ENCODE results near the gene APLP2.

APLP2 gene

DNA sequence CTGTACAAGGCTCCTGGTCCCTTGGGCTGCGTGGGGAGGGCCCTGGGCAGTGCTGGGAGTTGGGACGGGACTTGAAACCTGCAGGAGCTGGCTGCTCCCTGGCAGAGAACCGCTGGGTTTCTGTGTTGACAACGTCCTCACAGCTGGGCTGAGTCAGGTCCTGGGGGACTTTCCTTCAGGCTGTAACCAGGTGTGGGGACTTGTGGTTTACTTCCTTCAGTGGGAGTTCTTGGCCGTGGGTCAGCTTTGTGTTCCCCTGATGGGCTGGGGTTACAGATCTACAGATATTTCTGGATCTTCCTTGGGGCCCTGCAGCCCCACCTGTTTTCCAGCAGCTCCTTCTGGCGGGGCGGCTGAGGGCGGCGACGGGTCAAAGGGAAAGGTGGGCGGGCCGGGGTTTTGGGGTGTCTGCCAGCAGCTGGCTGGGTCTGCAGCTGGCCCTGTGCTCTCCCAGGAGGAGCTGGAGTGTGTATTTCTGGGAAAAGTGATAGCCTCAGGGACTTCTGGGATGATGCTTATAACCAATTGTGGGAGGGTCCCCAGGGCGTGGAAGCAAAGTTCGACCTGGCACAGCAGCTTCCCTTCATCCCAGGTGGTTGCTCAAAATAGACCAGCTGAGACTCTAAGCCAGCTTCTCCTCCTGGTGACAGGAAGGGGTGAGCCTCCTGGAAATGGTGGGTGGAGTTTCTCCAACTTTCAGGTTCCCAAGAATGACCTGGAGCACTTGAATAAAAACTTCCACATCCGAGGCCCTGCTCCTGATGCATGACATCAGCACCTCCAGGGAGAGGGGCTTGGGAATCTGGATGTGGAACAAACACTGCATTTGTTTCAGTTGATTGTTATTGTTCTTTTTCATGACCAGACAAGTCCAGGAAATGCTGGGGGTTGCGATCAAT is 109.0 kb downstream of the APLP2 start:
- Histone ChIP-seq H3K4me1 (ENCODE audit: insufficient read depth, insufficient read length) (no peaks in the 10 kb centered on the region), H3K9me3 (ENCODE audit: insufficient read depth, low read length) (no peaks in the 10 kb centered on the region), H3K36me3 (ENCODE audit: insufficient read depth, insufficient read length, low read length) (no peaks in the 10 kb centered on the region), H3K9ac (ENCODE audit: insufficient read length, low read depth) (no peak overlapping the region), H3K4me3 (ENCODE audit: insufficient read length, low read depth) (no peak overlapping the region), H3K27me3 (ENCODE audit: insufficient read depth, insufficient read length) (no peaks in the 10 kb centered on the region)
- no peak for DNase-seq (ENCODE audit: low read depth, low spot score)
- TF ChIP-seq YY1 (IDR thresholded peaks at IDR 0.05; ENCODE audit: insufficient read depth, insufficient read length): no peak
- no peak for TF ChIP-seq ZNF274 (IDR thresholded peaks at IDR 0.05; ENCODE audit: low read depth, low read length)
- TF ChIP-seq SUZ12 (IDR thresholded peaks at IDR 0.05; ENCODE audit: extremely low read depth, insufficient read depth, insufficient read length): no peak

GRCh38 chr11:130179396-130180306 is 110.0 kb downstream of the APLP2 start:
- Histone ChIP-seq H3K4me1 (ENCODE audit: insufficient read depth, insufficient read length) (no peaks in the 10 kb centered on the region), H3K9ac (ENCODE audit: insufficient read length, low read depth) (no peak overlapping the region), H3K4me3 (ENCODE audit: insufficient read length, low read depth) (no peak overlapping the region), H3K9me3 (ENCODE audit: insufficient read depth, low read length) (no peaks in the 10 kb centered on the region), H3K27me3 (ENCODE audit: insufficient read depth, insufficient read length) (no peaks in the 10 kb centered on the region), H3K36me3 (ENCODE audit: insufficient read depth, insufficient read length, low read length) (no peaks in the 10 kb centered on the region)
- no peak for TF ChIP-seq SUZ12 (IDR thresholded peaks at IDR 0.05; ENCODE audit: extremely low read depth, insufficient read depth, insufficient read length)
- TF ChIP-seq ZNF274 (IDR thresholded peaks at IDR 0.05; ENCODE audit: low read depth, low read length): no peak
- no peak for TF ChIP-seq YY1 (IDR thresholded peaks at IDR 0.05; ENCODE audit: insufficient read depth, insufficient read length)
- no peak for DNase-seq (ENCODE audit: low read depth, low spot score)

DNA sequence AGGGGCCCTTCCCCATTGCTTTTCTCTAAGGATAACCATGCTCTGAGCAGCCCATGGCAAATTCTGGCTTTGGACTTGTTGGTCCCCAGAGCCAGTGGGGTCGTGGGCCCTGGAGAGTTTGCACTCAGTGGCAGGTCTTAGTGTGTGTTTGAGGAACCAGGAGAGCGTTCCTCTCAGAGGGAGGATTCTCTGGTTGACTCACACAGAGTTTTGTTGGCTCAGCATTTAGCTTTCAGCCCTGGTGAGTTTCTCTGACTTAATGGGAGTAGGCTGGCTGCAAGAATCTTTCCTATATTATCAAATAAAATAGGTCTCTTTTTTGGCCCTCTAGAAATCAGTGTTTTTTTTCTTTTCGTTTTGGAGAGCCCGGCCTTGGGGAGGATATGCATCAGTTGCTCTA is 110.8 kb downstream of the APLP2 start:
- Histone ChIP-seq H3K36me3 (ENCODE audit: insufficient read depth, insufficient read length, low read length) (no peaks in the 10 kb centered on the region), H3K9ac (ENCODE audit: insufficient read length, low read depth) (no peak overlapping the region), H3K4me1 (ENCODE audit: insufficient read depth, insufficient read length) (no peaks in the 10 kb centered on the region), H3K9me3 (ENCODE audit: insufficient read depth, low read length) (no peaks in the 10 kb centered on the region), H3K4me3 (ENCODE audit: insufficient read length, low read depth) (no peak overlapping the region), H3K27me3 (ENCODE audit: insufficient read depth, insufficient read length) (no peaks in the 10 kb centered on the region)
- DNase-seq (ENCODE audit: low read depth, low spot score): no peak
- TF ChIP-seq YY1 (IDR thresholded peaks at IDR 0.05; ENCODE audit: insufficient read depth, insufficient read length): no peak
- no peak for TF ChIP-seq SUZ12 (IDR thresholded peaks at IDR 0.05; ENCODE audit: extremely low read depth, insufficient read depth, insufficient read length)
- no peak for TF ChIP-seq ZNF274 (IDR thresholded peaks at IDR 0.05; ENCODE audit: low read depth, low read length)

DNA sequence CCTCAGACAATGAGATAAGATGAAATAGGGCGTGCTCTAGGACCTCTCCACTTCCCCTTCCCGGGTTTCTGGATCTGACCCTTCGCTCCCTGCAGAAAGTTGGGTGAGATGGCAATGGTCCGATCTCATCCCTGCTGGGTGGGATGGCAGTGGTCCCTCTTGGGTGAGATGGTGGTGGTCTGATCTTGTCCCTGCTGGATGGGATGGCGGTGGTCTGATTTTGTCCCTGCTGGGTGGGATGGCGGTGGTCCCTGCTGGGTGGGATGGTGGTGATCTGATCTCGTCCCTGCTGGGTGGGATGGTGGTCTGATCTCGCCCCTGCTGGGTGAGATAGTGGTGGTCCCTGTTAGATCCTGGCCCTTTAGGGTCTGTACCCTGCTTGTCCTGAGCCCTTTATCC is 111.2 kb downstream of the APLP2 start:
- H3K4me3 ChIP-seq (ENCODE audit: insufficient read length, low read depth): no peak overlapping the region

GRCh38 chr11:130181295-130182272 is 111.9 kb downstream of the APLP2 start:
- H3K4me1 ChIP-seq (ENCODE audit: insufficient read depth, insufficient read length): no peaks in the 10 kb centered on the region
- H3K4me3 ChIP-seq (ENCODE audit: insufficient read length, low read depth): no peak overlapping the region
- no peak for DNase-seq (ENCODE audit: low read depth, low spot score)
- TF ChIP-seq SUZ12 (IDR thresholded peaks at IDR 0.05; ENCODE audit: extremely low read depth, insufficient read depth, insufficient read length) (no peak), ZNF274 (IDR thresholded peaks at IDR 0.05; ENCODE audit: low read depth, low read length) (no peak), YY1 (IDR thresholded peaks at IDR 0.05; ENCODE audit: insufficient read depth, insufficient read length) (no peak)
- no peaks in the 10 kb centered on the region for H3K27me3 ChIP-seq (ENCODE audit: insufficient read depth, insufficient read length)
- H3K9me3 ChIP-seq (ENCODE audit: insufficient read depth, low read length): no peaks in the 10 kb centered on the region
- no peak overlapping the region for H3K9ac ChIP-seq (ENCODE audit: insufficient read length, low read depth)
- H3K36me3 ChIP-seq (ENCODE audit: insufficient read depth, insufficient read length, low read length): no peaks in the 10 kb centered on the region

More for the DNA sequence above, 111.2 kb downstream of the APLP2 start:
- Histone ChIP-seq H3K36me3 (ENCODE audit: insufficient read depth, insufficient read length, low read length) (no peaks in the 10 kb centered on the region), H3K4me1 (ENCODE audit: insufficient read depth, insufficient read length) (no peaks in the 10 kb centered on the region), H3K9ac (ENCODE audit: insufficient read length, low read depth) (no peak overlapping the region), H3K27me3 (ENCODE audit: insufficient read depth, insufficient read length) (no peaks in the 10 kb centered on the region), H3K9me3 (ENCODE audit: insufficient read depth, low read length) (no peaks in the 10 kb centered on the region)
- no peak for DNase-seq (ENCODE audit: low read depth, low spot score)
- TF ChIP-seq YY1 (IDR thresholded peaks at IDR 0.05; ENCODE audit: insufficient read depth, insufficient read length) (no peak), SUZ12 (IDR thresholded peaks at IDR 0.05; ENCODE audit: extremely low read depth, insufficient read depth, insufficient read length) (no peak), ZNF274 (IDR thresholded peaks at IDR 0.05; ENCODE audit: low read depth, low read length) (no peak)

- H3K9me3 ChIP-seq (ENCODE audit: insufficient read depth, low read length): no peaks in the 10 kb centered on the region
- DNase-seq (ENCODE audit: low read depth, low spot score): no peak
- no peaks in the 10 kb centered on the region for H3K36me3 ChIP-seq (ENCODE audit: insufficient read depth, insufficient read length, low read length)
- no peak overlapping the region for H3K9ac ChIP-seq (ENCODE audit: insufficient read length, low read depth)
- H3K4me1 ChIP-seq (ENCODE audit: insufficient read depth, insufficient read length): no peaks in the 10 kb centered on the region
- no peaks in the 10 kb centered on the region for H3K27me3 ChIP-seq (ENCODE audit: insufficient read depth, insufficient read length)
- H3K4me3 ChIP-seq (ENCODE audit: insufficient read length, low read depth): no peak overlapping the region
- no peak for TF ChIP-seq SUZ12 (IDR thresholded peaks at IDR 0.05; ENCODE audit: extremely low read depth, insufficient read depth, insufficient read length)
- no peak for TF ChIP-seq ZNF274 (IDR thresholded peaks at IDR 0.05; ENCODE audit: low read depth, low read length)
- no peak for TF ChIP-seq YY1 (IDR thresholded peaks at IDR 0.05; ENCODE audit: insufficient read depth, insufficient read length)
Observed at GRCh38 chr11:130183878-130184610, 114.3 kb downstream of the APLP2 start.
